K562 (cell line): ENCODE results near the gene USP48. TPM values are rescaled to one million over a fixed set of nuclear protein-coding genes. Genes with fewer than 3 reads are reported as not detected.
A peak's percentile ranks its signal among the peaks of the same experiment; 100 is the strongest.

ENCODE experiments used
- ATF1 ChIP-seq, 2 experiments: fragments of 450-650 bp in 1 of 2; IDR thresholded peaks; 2 replicates each; pipeline ENCODE4 v1.6.1; 2016; ENCODE audit warnings: missing compliant biosample characterization in 1 of 2, missing genetic modification characterization in 1 of 2
- CBX3 ChIP-seq, 2 experiments: IDR thresholded peaks; 1 replicate in 1 of 2; 2 replicates in 1 of 2; pipeline ENCODE4 v1.6.1; 2012; ENCODE audit warnings: inconsistent platforms in 2 of 2, low read length in 2 of 2, borderline replicate concordance in 1 of 2, control low read depth in 1 of 2
- EP400 ChIP-seq: fragments of 450-650 bp; IDR thresholded peaks from 2 replicates; pipeline ENCODE4 v1.6.1; 2017; ENCODE audit warnings: antibody characterized with exemption, mild to moderate bottlenecking, moderate library complexity
- ESRRB ChIP-seq: fragments of 250-450 bp; sonication (Bioruptor Pico); IDR thresholded peaks from 2 replicates; pipeline ENCODE4 v1.5.0; 2020; ENCODE audit warnings: mild to moderate bottlenecking, moderate library complexity, borderline replicate concordance
- EZH2 ChIP-seq: IDR thresholded peaks from 2 replicates; pipeline ENCODE4 v1.6.1; 2012; ENCODE audit warnings: low read depth, mild to moderate bottlenecking, inconsistent platforms, low read length, borderline replicate concordance
- JUNB ChIP-seq: fragments of 450-650 bp; formaldehyde crosslinking; conservative IDR thresholded peaks from 2 replicates; pipeline ENCODE4 v1.4.0; 2020; ENCODE audit warnings: mild to moderate bottlenecking
- NFIC ChIP-seq: fragments of 450-650 bp; IDR thresholded peaks from 2 replicates; pipeline ENCODE4 v1.6.1; 2017; ENCODE audit warnings: mild to moderate bottlenecking, inconsistent platforms
- RBBP5 ChIP-seq: fragments of 200-600 bp; sonication (generic); IDR thresholded peaks from 2 replicates; pipeline ENCODE4 v1.6.1; 2012; ENCODE audit warnings: borderline replicate concordance, mild to moderate bottlenecking, low read length, control low read depth, inconsistent platforms; ENCODE audit not compliant: insufficient read depth, poor library complexity, severe bottlenecking
- TEAD2 ChIP-seq: fragments of 450-650 bp; IDR thresholded peaks from 2 replicates; pipeline ENCODE4 v1.6.1; 2016; ENCODE audit warnings: missing genetic modification characterization, control low read depth, missing compliant biosample characterization
- TOE1 ChIP-seq, 2 experiments: fragments of 450-650 bp in 1 of 2; sonication (generic) in 1 of 2; formaldehyde crosslinking in 1 of 2; IDR thresholded peaks; 2 replicates each; pipeline versions ENCODE4 v1.7.1 to v1.8.0; 2016 to 2022; ENCODE audit warnings: borderline replicate concordance in 2 of 2, mild to moderate bottlenecking in 2 of 2, antibody characterized with exemption in 1 of 2, inconsistent platforms in 1 of 2, low read depth in 1 of 2, missing genetic modification reagents in 1 of 2, moderate library complexity in 1 of 2
- ZBTB2 ChIP-seq: fragments of 450-650 bp; IDR thresholded peaks from 2 replicates; pipeline ENCODE4 v1.6.1; 2016; ENCODE audit warnings: antibody characterized with exemption
- ZNF395 ChIP-seq: fragments of 200-800 bp; sonication (Bioruptor generic); IDR thresholded peaks from 2 replicates; pipeline ENCODE4 v1.6.1; 2017; ENCODE audit warnings: missing genetic modification characterization, missing compliant biosample characterization
- ZNF639 ChIP-seq, 2 experiments: fragments of 200-800 bp in 1 of 2; sonication (Bioruptor generic) in 1 of 2; sonication (generic) in 1 of 2; formaldehyde crosslinking in 1 of 2; IDR thresholded peaks in 1 of 2; conservative IDR thresholded peaks in 1 of 2; 2 replicates each; pipeline versions ENCODE4 v1.5.0 to v1.6.1; 2016 to 2020; ENCODE audit warnings: missing compliant biosample characterization in 1 of 2, missing genetic modification characterization in 1 of 2, missing genetic modification reagents in 1 of 2
- polyA plus RNA-seq, 8 experiments: library from polyadenylated mRNA; depleted of rRNA in 4 of 8; stranded (reverse) in 5 of 8; unstranded in 3 of 8; fragments of >200 nt; fragmentation: Nextera tagmentation in 2 of 8; fragmentation: Illumina TruSeq in 1 of 8; extraction: Ambion mirVana in 2 of 8; extraction: Trizol in 1 of 8; gene quantifications; 2 replicates each; pipeline versions ENCODE4 v1.2.1 to v1.2.3, GENCODE V29; 2011 to 2014; ENCODE audit warnings: inconsistent platforms in 1 of 8, missing spikeins in 1 of 8
- total RNA-seq, 7 experiments: library from RNA; depleted of rRNA in 6 of 7; stranded (reverse); fragments of >200 nt in 6 of 7; fragmentation: Illumina TruSeq in 2 of 7; extraction: Trizol in 2 of 7; gene quantifications; 2 replicates each; pipeline versions ENCODE4 v1.2.1 to v1.2.3, GENCODE V29; 2011 to 2021; ENCODE audit warnings: low replicate concordance in 1 of 7

The USP48 gene
- total and polyA plus RNA-seq, 9 of the 15 experiments (the other 6 are each of a cell fraction or from before 2014, with no cell fraction given): 23.3 to 123 (median 106) TPM

GRCh38 chr1:21638531-21639341 lies 144.2 kb downstream of the USP48 start (continued):
- TF ChIP-seq JUNB (CRISPR knock-in tag): peak; percentile 95
- TF ChIP-seq CBX3 (IDR thresholded peaks at IDR 0.05; ENCODE audit: borderline replicate concordance in 1 of 2, low read length in 2 of 2): peak in 1 of 2 experiments; percentile 36; a peak in 1 of 3 replicates
- no peak for TF ChIP-seq TEAD2 (tag)
- peak; percentile 78 for TF ChIP-seq RBBP5
- TF ChIP-seq ZNF395: 0 out of 2 replicates have a peak, but pooled peaks have one; percentile 33
- TF ChIP-seq ZNF639 (CRISPR knock-in tag; conservative IDR thresholded peaks at IDR 0.05 in 1 of 2, IDR thresholded peaks at IDR 0.05 in 1 of 2): peak in 1 of 2 experiments; percentile 71; a peak in 1 of 4 replicates
- peak; percentile 65 for TF ChIP-seq EP400
- no peak for TF ChIP-seq ATF1 (CRISPR knock-in tag; IDR thresholded peaks at IDR 0.05)
- TF ChIP-seq ATF1 (tag; IDR thresholded peaks at IDR 0.05): peak; percentile 70; the same call in 1 of the 2 replicates
- no peak for TF ChIP-seq ESRRB (CRISPR knock-in tag)
- peak; percentile 31; the same call in 1 of the 2 replicates for TF ChIP-seq ZBTB2
- TF ChIP-seq EZH2: no peak
- TF ChIP-seq NFIC: peak; percentile 93
- TF ChIP-seq TOE1 (IDR thresholded peaks at IDR 0.05; ENCODE audit: borderline replicate concordance): peak; percentile 87; the same call in 1 of the 2 replicates
- TF ChIP-seq TOE1 (CRISPR knock-in tag; IDR thresholded peaks at IDR 0.05; ENCODE audit: borderline replicate concordance, low read depth): no peak
